DOHH2 (cell line): ENCODE measurements around the gene CAMK2D.

Source experiments
- H3F3A ChIP-seq: fragments of 200-600 bp; sonication (generic), shearing (Covaris generic); 2 replicates; pipeline ENCODE4 v1.6.0; 2016; ENCODE audit warnings: antibody characterized with exemption, mild to moderate bottlenecking; ENCODE audit not compliant: control insufficient read depth, insufficient read depth
- H3K27ac ChIP-seq: fragments of 200-600 bp; sonication (generic); 2 replicates; pipeline ENCODE4 v1.5.1; 2014; ENCODE audit warnings: low read depth, mild to moderate bottlenecking, low read length, moderate library complexity
- H3K27me3 ChIP-seq: fragments of 200-600 bp; sonication (generic); 2 replicates; pipeline ENCODE4 v1.6.1; 2014; ENCODE audit warnings: mild to moderate bottlenecking, low read length, mixed read lengths; ENCODE audit not compliant: control insufficient read depth
- H3K36me3 ChIP-seq: fragments of 200-600 bp; sonication (generic); 2 replicates; pipeline ENCODE4 v1.6.1; 2014; ENCODE audit warnings: mild to moderate bottlenecking, low read length, moderate library complexity, mixed read lengths; ENCODE audit not compliant: control insufficient read depth
- H3K4me1 ChIP-seq: fragments of 200-600 bp; sonication (generic); 2 replicates; pipeline ENCODE4 v1.6.1; 2014; ENCODE audit warnings: mild to moderate bottlenecking, low read length, mixed read lengths; ENCODE audit not compliant: control insufficient read depth
- H3K4me2 ChIP-seq: fragments of 200-600 bp; sonication (generic); 2 replicates; pipeline ENCODE4 v1.6.0; 2014; ENCODE audit warnings: mild to moderate bottlenecking, low read length, moderate library complexity
- H3K4me3 ChIP-seq: fragments of 200-600 bp; sonication (generic); 2 replicates; pipeline ENCODE4 v1.5.1; 2014; ENCODE audit warnings: mild to moderate bottlenecking, low read length, mixed read lengths
- H3K79me2 ChIP-seq: fragments of 200-600 bp; sonication (generic); 2 replicates; pipeline ENCODE4 v1.6.1; 2014; ENCODE audit warnings: mild to moderate bottlenecking, low read length, mixed read lengths; ENCODE audit not compliant: control insufficient read depth
- H3K9me2 ChIP-seq: fragments of 200-600 bp; sonication (generic); replicated peaks from 2 replicates; pipeline ENCODE4 v1.6.1; 2014; ENCODE audit warnings: mild to moderate bottlenecking, low read length, mixed read lengths; ENCODE audit not compliant: control insufficient read depth
- H3K9me3 ChIP-seq: fragments of 200-600 bp; sonication (generic); 2 replicates; pipeline ENCODE4 v1.6.1; 2014; ENCODE audit warnings: antibody characterized with exemption, low read length, mixed read lengths; ENCODE audit not compliant: control insufficient read depth, insufficient read depth
- H4K20me1 ChIP-seq: fragments of 200-600 bp; sonication (generic); 2 replicates; pipeline ENCODE4 v1.6.0; 2014; ENCODE audit warnings: low read depth, mild to moderate bottlenecking, antibody characterized with exemption, low read length, moderate library complexity; ENCODE audit not compliant: control insufficient read depth, insufficient read depth
- EZH2phosphoT487 ChIP-seq: fragments of 200-600 bp; sonication (generic); IDR thresholded peaks from 2 replicates; pipeline ENCODE4 v1.6.1; 2017; ENCODE audit warnings: borderline replicate concordance, mild to moderate bottlenecking, antibody characterized with exemption, low read length, moderate library complexity, mixed read lengths
- TF ChIP-seq, protein P1 (sequence below): fragments of 200-600 bp; sonication (generic); IDR thresholded peaks from one replicate; pipeline ENCODE4 v1.5.1; 2014; ENCODE audit warnings: antibody characterized with exemption, mild to moderate bottlenecking, low read depth, low read length; ENCODE audit not compliant: poor library complexity, severe bottlenecking

CAMK2D gene

DNA sequence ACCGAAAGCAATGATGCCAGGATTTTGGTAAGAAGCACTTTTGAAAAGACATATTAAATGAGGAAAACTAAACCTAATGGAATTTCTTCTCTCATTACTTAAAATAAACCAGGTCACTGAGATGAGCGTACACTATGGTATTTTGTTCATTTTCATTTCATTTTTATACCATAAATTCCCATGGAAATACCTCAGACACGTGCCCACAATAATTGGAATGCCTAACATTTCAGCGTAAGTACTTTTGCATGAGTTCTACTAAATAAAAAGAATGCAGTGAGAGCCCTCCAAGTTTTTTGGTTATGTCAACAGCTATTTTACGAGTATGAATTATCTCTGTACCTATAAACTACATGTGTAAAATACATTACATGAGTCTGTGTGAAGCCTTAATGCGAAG is 3.2 kb downstream of the CAMK2D start:
- Histone ChIP-seq H3K4me1 (peaks cover 39% of the 10 kb centered on the region), H3K9me3 (no peaks in the 10 kb centered on the region), H3K4me3 (peak overlapping the region; percentile 94), H3K4me2 (peak overlapping the region; percentile 90), H3K36me3 (peaks cover 77% of the 10 kb centered on the region), H3K9me2 (no peaks in the 10 kb centered on the region), H3K27ac (0 out of 2 replicates have a peak overlapping the region, but pooled peaks have one; percentile 8), H3K79me2 (peaks cover 84% of the 10 kb centered on the region), H4K20me1 (peaks cover 14% of the 10 kb centered on the region; the same call in 1 of the 2 replicates), H3F3A (peaks cover 3% of the 10 kb centered on the region; the same call in 1 of the 2 replicates), H3K27me3 (no peaks in the 10 kb centered on the region)
- TF ChIP-seq, protein P1, sequence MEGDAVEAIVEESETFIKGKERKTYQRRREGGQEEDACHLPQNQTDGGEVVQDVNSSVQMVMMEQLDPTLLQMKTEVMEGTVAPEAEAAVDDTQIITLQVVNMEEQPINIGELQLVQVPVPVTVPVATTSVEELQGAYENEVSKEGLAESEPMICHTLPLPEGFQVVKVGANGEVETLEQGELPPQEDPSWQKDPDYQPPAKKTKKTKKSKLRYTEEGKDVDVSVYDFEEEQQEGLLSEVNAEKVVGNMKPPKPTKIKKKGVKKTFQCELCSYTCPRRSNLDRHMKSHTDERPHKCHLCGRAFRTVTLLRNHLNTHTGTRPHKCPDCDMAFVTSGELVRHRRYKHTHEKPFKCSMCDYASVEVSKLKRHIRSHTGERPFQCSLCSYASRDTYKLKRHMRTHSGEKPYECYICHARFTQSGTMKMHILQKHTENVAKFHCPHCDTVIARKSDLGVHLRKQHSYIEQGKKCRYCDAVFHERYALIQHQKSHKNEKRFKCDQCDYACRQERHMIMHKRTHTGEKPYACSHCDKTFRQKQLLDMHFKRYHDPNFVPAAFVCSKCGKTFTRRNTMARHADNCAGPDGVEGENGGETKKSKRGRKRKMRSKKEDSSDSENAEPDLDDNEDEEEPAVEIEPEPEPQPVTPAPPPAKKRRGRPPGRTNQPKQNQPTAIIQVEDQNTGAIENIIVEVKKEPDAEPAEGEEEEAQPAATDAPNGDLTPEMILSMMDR: no peak
- no peak for TF ChIP-seq EZH2phosphoT487

DNA sequence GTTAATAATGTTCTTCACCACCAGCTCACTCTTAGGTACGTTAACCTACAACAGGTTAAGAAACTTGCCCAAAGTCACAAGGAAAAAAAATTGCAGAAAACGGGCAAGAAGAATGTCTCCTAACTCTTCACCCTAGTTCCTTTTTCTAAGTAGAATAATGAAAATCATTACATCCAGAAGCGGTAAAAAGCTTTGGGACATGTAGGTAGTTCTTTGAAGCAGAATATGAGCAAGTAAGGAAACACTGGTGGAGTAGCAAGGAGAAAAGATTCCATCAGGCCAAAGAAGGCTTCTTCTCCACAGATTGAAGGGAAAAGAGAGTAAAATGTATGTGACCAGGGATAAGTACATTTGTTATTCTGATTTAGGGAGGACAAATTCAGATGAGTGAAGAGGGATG is 4.1 kb downstream of the CAMK2D start:
- Histone ChIP-seq H3K9me3 (no peaks in the 10 kb centered on the region), H3K27me3 (no peaks in the 10 kb centered on the region), H3K9me2 (no peaks in the 10 kb centered on the region), H3K4me2 (peak overlapping the region; percentile 90), H3F3A (peaks cover 3% of the 10 kb centered on the region; the same call in 1 of the 2 replicates), H3K36me3 (peaks cover 84% of the 10 kb centered on the region), H4K20me1 (peaks cover 14% of the 10 kb centered on the region; the same call in 1 of the 2 replicates), H3K27ac (no peak overlapping the region), H3K79me2 (peaks cover 92% of the 10 kb centered on the region), H3K4me3 (peak overlapping the region; percentile 94), H3K4me1 (peaks cover 37% of the 10 kb centered on the region)
- TF ChIP-seq, protein P1: no peak

DNA sequence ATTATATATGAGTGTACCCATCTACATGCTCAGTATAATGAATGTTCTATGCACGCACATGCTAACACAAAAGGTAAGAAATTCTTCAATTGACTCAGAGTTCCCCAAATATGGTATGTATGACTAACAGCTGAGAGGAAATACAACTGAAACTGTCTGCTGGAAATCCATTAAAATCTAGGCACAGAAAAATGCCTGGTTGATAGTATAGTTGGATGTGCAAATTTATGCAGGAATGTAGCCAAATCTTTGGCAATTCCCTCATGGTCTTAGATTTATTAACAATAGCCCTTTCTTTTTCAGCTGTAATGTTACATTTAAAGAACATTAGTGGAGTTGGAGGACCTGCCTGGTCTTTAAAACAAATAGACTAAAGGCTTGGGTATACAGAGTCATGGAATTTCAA is 5.5 kb downstream of the CAMK2D start:
- Histone ChIP-seq H3K4me2 (peak overlapping the region; percentile 90), H3K27me3 (no peaks in the 10 kb centered on the region), H3K4me3 (peak overlapping the region; percentile 12; the same call in 1 of the 2 replicates), H3K9me3 (no peaks in the 10 kb centered on the region), H3K36me3 (peaks cover 88% of the 10 kb centered on the region), H3K9me2 (no peaks in the 10 kb centered on the region), H3F3A (no peaks in the 10 kb centered on the region), H3K79me2 (peaks cover 95% of the 10 kb centered on the region), H4K20me1 (peaks cover 14% of the 10 kb centered on the region; the same call in 1 of the 2 replicates), H3K27ac (no peak overlapping the region), H3K4me1 (peaks cover 38% of the 10 kb centered on the region)
- TF ChIP-seq, protein P1: no peak
- no peak for TF ChIP-seq EZH2phosphoT487
